ENCODE measurements around the gene GLT8D2.

GLT8D2 gene

DNA sequence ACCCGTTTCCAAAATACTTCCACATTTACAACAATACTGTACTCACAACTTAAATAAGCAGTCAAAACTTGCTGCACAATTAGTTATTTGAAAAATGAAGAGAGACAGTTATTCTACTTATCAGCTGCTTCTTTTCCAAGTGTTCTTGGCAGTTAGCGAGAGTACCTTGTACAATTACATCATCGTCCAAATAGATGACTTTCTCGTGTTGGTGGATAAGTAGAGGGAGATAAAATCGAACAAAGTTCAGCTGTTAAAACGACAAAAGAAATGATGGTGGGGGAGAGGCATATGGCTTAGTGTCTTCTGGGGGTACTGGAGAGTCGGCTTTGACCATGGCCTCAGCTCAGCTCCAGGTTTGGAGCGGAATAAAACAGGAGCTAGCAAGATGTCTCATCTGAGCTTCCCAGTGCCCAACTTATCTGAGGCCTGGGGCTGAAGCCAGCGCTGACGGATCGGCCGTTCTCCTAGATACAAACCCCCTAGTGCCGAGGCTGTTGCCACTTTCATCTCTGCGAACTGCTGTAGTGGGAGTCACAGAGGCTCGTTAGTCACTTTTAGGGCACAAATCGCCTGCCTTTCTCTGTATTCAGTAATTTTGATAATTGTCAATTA, 52.6 kb downstream of the GLT8D2 start:
- no peak for DNase-seq

GRCh38 chr12:103996595-103996994, 53.4 kb downstream of the GLT8D2 start:
- no peak for DNase-seq

- DNase-seq = no peak
Observed at GRCh38 chr12:103994235-103994634, 55.8 kb downstream of the GLT8D2 start.

- no peak for DNase-seq
Observed at GRCh38 chr12:103986829-103987228, 63.2 kb downstream of the GLT8D2 start.

DNA sequence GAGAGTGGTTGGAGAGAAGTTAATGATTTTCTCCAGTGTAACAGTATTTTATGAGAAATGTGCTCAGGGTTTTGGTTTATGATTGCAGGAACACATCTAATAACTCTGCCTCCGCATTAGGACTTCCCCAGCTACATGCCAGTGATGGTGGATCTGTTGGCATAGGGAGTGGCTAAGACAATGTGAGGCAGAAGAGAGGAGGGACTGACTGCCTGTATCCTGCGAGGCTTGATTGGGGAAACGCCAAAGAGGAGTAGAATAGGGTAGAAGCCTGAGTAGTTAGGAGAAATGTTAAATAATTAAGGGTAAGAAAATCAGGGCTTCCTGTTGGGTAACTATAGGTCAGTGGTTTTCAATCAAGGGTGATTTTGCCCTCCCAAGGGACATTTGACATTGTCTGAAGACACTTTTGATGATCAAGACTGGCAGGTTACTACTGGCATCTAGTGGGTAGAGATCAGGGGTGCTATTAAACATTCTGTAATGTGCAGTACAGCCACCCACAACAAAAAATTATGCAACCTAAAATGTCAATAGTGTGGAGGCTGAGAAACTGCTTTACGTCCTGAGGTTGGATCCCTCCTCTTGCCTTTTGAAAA, 71.5 kb downstream of the GLT8D2 start:
- DNase-seq = no peak

DNA sequence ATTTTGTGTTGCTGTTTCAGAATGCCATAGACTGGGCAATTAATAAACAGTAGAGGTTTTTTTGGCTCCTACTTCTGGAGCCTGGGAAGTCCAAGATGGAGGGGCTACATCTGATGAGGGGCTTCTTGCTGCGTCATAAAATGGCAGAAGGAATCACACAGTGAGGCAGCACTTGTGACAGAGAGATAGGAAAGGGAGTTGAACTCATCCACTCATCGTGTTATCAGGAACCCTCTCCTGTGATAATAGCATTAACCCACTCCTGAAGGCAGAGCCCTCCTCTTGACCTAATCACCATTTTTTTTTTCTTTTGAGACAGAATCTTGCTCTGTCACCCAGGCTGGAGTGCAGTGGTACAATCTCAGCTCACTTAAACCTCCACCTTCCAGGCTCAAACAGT, 74.6 kb downstream of the GLT8D2 start:
- DNase-seq = no peak

DNA sequence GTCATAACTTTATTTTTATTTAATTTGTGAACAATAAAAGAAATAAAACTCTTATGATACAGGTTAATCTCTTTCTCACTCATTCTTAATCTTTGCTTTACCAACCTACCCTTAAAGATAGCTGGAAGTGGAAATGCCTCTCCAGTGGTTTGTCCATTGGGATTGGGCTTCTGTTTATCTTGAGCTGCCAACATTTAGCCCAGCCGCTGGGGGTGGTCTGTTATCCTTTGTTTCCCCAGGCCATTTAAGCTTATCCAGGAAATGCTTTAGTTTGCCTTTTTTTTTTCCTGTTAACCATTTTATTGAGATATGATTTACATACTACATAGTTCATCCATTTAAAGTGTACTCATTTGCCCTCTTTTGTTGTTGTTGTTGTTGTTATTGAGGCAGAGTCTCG, 76.1 kb downstream of the GLT8D2 start:
- no peak for DNase-seq

DNA sequence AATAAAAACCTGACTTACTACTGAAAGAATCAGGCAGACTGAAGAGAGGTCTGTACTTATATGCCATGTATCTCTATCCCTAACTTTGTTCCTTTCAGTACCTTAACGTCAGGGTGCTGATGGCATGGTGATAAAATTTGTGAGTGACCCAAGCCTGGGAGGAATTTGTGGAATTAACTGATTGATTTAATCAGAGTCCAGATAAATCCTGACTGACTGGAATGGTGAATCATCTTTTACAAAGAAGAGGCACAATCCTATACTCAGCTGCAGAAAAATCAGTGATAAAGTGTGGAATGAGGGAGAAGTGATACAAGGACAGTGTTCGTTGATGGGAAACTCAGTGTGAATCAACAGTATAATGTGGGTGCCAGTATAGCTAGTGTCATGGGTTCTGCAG, 80.6 kb downstream of the GLT8D2 start:
- no peak for DNase-seq

GRCh38 chr12:103966736-103967135, 83.3 kb downstream of the GLT8D2 start:
- DNase-seq = no peak

- peak; percentile 98 for DNase-seq
Observed at GRCh38 chr12:103965590-103966504, 84.1 kb downstream of the GLT8D2 start, which contains the start of gene TDG. Gene TDG, plus strand, starts transcription at chr12:103965872. Its CDS starts 166 bp downstream, at chr12:103966038.

- no peak for DNase-seq
Observed at GRCh38 chr12:103965255-103965589, 84.8 kb downstream of the GLT8D2 start.

GRCh38 chr12:103964805-103965204, 85.2 kb downstream of the GLT8D2 start:
- DNase-seq = no peak

DNA sequence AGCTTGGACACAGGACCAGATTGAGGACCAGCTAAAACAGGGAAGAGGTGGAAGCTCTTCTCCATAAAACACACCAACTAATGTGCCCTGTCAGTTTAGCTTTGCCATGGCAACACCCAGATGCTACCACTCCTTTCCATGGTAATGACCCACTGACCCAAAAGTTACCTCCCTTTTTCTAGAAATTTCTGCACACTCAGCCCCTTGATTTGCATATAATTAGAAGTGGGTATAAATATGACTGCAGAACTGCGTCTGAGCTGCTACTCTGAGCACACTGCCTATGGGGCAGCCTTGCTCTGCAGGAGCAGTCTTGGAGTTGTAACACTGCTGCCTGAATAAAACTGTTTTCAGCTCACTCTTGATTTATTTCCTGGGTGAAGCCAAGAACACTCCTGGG, 87.5 kb downstream of the GLT8D2 start:
- DNase-seq = no peak

DNA sequence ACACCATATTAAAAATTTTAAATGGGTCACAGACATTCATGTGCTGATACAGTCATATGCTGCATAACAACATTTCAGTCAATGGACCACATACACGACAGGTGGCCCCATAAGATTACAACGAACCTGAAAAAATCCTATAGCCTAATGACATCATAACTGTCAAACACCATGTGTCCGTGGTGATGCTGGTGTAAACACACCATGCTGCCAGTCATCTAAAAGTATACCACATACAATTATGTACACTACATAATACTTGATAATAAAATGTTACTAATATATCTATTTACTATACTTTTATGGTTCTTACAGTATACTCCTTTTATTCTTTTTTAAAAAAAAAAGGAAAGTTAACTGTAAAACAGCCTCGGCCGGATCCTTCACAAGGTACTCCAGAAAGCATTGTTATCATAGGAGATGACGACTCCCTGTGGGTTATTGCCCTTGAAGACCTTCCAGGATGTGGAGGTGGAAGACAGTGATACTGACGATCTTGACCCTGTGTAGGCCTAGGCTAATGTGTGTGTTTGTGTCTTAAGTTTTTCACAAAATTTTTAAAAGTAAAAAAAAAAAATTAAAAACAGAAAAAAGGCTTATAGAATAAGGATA, 89.3 kb downstream of the GLT8D2 start:
- no peak for DNase-seq

DNA sequence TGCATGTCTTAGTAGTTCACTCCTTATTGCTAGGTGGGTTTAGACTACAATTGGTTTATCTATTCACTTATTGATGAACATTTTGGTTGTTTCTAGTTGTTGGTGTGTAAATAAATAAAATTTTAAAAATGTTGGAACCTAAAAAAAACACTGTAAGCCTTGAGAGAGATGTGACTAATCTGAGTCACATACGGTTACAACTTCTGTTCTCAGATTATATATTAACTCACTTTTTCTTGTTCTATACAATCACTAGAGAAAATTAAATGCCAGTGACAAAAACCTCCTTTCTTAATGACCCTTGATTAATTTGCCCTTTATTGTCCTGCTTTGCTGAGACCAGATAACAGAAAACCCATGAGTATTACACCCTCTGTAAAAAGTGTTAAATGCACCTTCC, 91.4 kb downstream of the GLT8D2 start:
- DNase-seq = no peak

DNA sequence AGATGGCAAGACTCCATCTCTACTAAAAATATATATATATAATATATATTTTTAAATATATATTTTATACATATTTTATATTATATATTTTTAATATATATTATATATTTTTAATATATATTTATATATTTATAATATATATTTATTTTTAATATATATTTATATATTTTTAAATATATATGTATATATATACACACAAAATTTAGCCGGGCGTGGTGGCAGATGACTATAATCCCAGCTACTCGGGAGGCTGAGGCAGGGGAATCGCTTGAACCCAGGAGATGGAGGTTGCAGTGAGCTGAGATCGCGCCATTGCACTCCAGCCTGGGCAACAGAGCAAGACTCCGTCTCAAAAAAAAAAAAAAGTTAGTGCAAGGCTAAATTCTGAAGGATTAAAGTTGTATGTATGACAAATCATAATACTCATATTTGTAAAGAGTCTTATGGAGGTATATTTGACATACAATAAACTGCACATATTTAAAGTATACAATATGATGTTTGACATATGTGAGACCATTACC, 92.1 kb downstream of the GLT8D2 start:
- DNase-seq = no peak

GRCh38 chr12:103956509-103957027, 93.4 kb downstream of the GLT8D2 start:
- DNase-seq = no peak

DNA sequence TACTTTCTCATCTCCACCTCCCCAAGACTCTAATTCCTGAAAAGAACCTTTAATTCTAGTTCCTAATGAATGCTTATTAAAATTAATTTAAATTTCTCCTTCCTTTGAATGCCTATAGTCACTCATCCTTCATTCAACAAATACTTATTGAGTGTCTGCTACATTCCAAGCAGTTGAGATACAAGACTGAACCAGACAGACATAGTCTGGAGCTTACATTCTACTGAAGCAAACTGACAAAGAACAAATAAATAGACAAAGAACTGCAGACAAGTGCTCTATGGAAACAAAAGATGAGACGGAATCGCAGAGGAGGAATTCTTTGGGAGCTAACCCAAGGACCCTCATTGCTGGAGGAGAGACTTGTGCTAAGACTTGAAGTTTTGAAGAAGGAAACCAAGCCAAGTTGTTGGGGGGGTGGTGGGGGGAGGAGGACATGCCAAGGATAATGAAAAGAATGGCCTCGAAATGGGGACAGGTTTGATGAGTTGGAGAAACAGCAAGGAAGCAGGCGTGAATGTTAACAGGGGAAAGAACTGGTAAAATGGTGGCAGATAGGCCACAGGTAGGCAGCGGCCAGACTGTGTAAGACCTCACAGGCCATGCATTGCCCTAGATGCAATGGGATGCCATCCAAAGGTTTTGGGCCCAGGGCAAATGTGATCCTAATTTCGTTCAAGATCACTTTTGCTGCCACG, 94.0 kb downstream of the GLT8D2 start:
- no peak for DNase-seq

- no peak for DNase-seq
Observed at GRCh38 chr12:103952497-103952896, 97.5 kb downstream of the GLT8D2 start.

DNA sequence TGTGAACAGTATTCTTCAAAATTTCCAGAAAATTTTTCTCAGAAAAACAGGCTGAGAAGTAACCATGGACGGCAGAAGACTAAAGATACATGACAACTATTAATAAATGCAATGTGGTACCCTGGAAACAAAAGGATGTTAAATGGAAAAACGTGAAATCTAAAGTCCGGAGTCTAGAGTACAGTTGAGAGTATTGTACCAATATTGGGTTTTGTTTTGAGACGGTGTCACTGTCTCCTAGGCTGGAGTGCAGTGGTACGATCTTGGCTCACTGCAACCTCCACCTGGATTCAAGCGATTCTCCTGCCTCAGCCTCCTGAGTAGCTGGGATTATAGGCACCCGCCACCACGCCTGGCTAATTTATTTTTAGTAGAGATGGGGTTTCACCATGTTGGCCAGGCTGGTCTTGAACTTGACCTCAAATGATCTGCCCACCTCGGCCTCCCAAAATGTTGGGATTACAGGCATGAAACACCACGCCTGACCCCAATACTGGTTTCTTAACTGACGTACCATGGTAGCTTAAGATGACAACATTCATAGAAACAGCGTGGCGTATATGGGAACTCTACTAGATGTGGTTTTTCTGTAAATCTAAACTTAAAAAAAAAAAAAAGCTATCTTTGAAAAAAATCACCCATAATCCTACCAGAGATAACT, 101.1 kb downstream of the GLT8D2 start:
- DNase-seq = no peak

- DNase-seq = no peak
Observed at GRCh38 chr12:103947871-103948555, 102.0 kb downstream of the GLT8D2 start.
